DMS114 treated with DMSO at 0.1 percent for 48 hours (cell line): ENCODE results near the gene SLC9A3.

Experiments
- DNase-seq: peaks from one replicate; lab custom pipeline; 2025; ENCODE audit not compliant: unreplicated experiment; lab: John Stamatoyannopoulos, UW

Gene SLC9A3

GRCh38 chr5:463952-464351, 60.3 kb downstream of the SLC9A3 start:
- DNase-seq, result no peak

GRCh38 chr5:463301-463700, 60.9 kb downstream of the SLC9A3 start:
- DNase-seq, result no peak

GRCh38 chr5:462051-462481, 62.2 kb downstream of the SLC9A3 start:
- no peak for DNase-seq

GRCh38 chr5:460273-460625, 64.0 kb downstream of the SLC9A3 start:
- DNase-seq, result no peak

- no peak for DNase-seq
Observed at GRCh38 chr5:459562-460272, 64.5 kb downstream of the SLC9A3 start.

GRCh38 chr5:458547-459353, 65.5 kb downstream of the SLC9A3 start:
- DNase-seq, result no peak

GRCh38 chr5:457195-457961, 66.9 kb downstream of the SLC9A3 start:
- no peak for DNase-seq

GRCh38 chr5:456351-457194, 67.7 kb downstream of the SLC9A3 start:
- no peak for DNase-seq

GRCh38 chr5:455806-456205, 68.4 kb downstream of the SLC9A3 start:
- no peak for DNase-seq

GRCh38 chr5:454936-455335, 69.3 kb downstream of the SLC9A3 start:
- no peak for DNase-seq

- no peak for DNase-seq
Observed at GRCh38 chr5:453725-454481, 70.3 kb downstream of the SLC9A3 start.

GRCh38 chr5:452978-453710, 71.1 kb downstream of the SLC9A3 start:
- DNase-seq, result no peak

GRCh38 chr5:451587-452458, 72.4 kb downstream of the SLC9A3 start:
- no peak for DNase-seq

- no peak for DNase-seq
Observed at GRCh38 chr5:449151-449550, 75.1 kb downstream of the SLC9A3 start.

GRCh38 chr5:448766-449090, 75.5 kb downstream of the SLC9A3 start:
- no peak for DNase-seq

- DNase-seq, result no peak
Observed at GRCh38 chr5:448061-448765, 76.0 kb downstream of the SLC9A3 start.

- no peak for DNase-seq
Observed at GRCh38 chr5:447501-447900, 76.7 kb downstream of the SLC9A3 start.

- DNase-seq, result peak; percentile 40
Observed at GRCh38 chr5:446883-447263, 77.4 kb downstream of the SLC9A3 start.
